ENCODE results near the gene ABLIM3. TPM values are rescaled to one million over a fixed set of nuclear protein-coding genes. Genes with fewer than 3 reads are reported as not detected.

ABLIM3 gene
- total RNA-seq, 3 donors from 2014 or later (not counting 1 experiment from before 2014, with no cell fraction given) = 0.41 to 2.4 (median 1.2) TPM

DNA sequence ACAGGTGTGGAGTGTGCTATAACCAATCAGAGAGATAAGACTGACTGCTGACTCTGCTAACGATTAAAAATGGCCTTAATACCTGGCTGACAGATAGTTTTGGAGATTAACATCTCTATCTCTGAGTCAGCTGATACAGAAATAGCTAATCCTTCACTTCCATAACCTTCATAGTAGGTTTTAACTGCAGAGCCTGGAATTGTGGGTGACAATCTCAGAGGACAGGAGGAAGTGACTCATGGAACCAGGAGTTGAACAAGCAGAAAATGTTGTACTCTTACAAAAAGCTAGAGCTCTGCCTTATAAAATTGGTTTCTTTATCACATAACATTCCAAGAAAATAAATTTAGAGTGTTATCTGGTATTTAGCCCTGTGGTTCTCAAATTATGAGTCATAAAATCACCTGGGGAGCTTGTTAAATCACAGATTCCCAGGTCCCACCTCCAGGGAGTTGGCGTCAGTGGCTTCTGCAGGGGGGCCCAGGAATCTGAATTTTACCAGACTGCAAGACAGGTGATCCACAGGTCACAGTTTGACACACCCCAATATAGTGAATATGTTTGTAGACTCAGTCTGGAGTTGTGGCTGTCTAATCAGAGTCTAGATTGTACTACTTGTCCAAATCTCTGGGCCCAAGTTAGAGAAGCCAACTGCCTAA, 86.0 kb downstream of the ABLIM3 start:
- Mint-ChIP-seq H3K27me3 (ENCODE audit: low read depth in 2 of 2) (peaks cover 7 to 16% of the 10 kb centered on the region in 2 donors), H3K4me1 (peaks cover 3 to 5% of the 10 kb centered on the region in 2 donors), H3K9me3 (no peaks in the 10 kb centered on the region), H3K36me3 (no peaks in the 10 kb centered on the region), H3K27ac (no peak overlapping the region), H3K4me3 (no peak overlapping the region)
- ATAC-seq (no peak), DNase-seq (no peak)
- TF ChIP-seq, protein P1, sequence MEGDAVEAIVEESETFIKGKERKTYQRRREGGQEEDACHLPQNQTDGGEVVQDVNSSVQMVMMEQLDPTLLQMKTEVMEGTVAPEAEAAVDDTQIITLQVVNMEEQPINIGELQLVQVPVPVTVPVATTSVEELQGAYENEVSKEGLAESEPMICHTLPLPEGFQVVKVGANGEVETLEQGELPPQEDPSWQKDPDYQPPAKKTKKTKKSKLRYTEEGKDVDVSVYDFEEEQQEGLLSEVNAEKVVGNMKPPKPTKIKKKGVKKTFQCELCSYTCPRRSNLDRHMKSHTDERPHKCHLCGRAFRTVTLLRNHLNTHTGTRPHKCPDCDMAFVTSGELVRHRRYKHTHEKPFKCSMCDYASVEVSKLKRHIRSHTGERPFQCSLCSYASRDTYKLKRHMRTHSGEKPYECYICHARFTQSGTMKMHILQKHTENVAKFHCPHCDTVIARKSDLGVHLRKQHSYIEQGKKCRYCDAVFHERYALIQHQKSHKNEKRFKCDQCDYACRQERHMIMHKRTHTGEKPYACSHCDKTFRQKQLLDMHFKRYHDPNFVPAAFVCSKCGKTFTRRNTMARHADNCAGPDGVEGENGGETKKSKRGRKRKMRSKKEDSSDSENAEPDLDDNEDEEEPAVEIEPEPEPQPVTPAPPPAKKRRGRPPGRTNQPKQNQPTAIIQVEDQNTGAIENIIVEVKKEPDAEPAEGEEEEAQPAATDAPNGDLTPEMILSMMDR (IDR thresholded peaks at IDR 0.05) = no peak
- Histone ChIP-seq H3K36me3 (ENCODE audit: control insufficient read depth, insufficient read depth, low read length) (no peaks in the 10 kb centered on the region), H3K9me3 (ENCODE audit: control insufficient read depth, insufficient read depth, low read length) (no peaks in the 10 kb centered on the region), H3K4me3 (ENCODE audit: low read length) (no peak overlapping the region), H3K27me3 (ENCODE audit: control insufficient read depth, insufficient read depth, low read length) (no peaks in the 10 kb centered on the region), H3K4me1 (ENCODE audit: control insufficient read depth, insufficient read depth, low read length) (no peaks in the 10 kb centered on the region), H3K27ac (ENCODE audit: low read length) (no peak overlapping the region)
- WGBS (ENCODE audit: insufficient coverage) = 92% methylated on average over 2 of the region's 2 CpGs
- intact Hi-C loops (cut with micrococcal nuclease) = no loop called here

DNA sequence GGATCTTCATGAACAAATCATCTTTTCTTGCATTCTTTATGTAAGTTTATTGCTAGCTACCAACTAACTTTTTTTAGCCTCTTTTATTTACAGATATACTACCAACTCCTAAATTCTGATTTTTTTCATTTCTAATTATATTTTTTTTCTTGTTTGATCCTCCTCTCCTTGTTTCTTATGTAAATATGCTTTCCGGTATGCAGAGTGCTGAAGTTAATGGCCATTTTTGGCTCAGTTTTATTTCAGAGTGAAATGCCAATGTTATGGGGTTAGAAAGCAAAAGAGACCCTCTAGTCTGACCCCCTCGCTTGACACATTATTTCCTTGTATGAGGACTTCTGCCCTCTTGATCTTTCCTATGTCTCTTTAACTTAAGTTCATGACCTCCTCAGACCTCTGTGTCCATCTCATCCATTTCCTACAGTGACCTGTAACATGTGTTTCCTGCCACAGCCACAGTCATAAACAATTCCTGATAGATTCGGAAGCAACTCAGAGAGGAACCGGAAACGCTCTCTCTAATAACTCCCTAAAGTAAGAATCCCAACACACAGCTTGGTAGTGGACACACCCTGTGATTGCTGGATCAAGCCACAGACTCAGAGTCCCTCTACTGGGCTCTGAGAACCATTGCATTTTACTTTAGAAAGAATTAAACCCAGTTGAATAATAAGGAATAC, 87.5 kb downstream of the ABLIM3 start:
- 39% methylated on average over 5 of the region's 5 CpGs for WGBS (ENCODE audit: insufficient coverage)
- Histone ChIP-seq H3K9me3 (ENCODE audit: control insufficient read depth, insufficient read depth, low read length) (no peaks in the 10 kb centered on the region), H3K4me3 (ENCODE audit: low read length) (no peak overlapping the region), H3K4me1 (ENCODE audit: control insufficient read depth, insufficient read depth, low read length) (no peaks in the 10 kb centered on the region), H3K27ac (ENCODE audit: low read length) (no peak overlapping the region), H3K27me3 (ENCODE audit: control insufficient read depth, insufficient read depth, low read length) (no peaks in the 10 kb centered on the region), H3K36me3 (ENCODE audit: control insufficient read depth, insufficient read depth, low read length) (no peaks in the 10 kb centered on the region)
- intact Hi-C loops (cut with micrococcal nuclease) = no loop called here
- Mint-ChIP-seq H3K4me1 (peaks cover 3 to 5% of the 10 kb centered on the region in 2 donors), H3K27ac (no peak overlapping the region), H3K27me3 (ENCODE audit: low read depth in 2 of 2) (peaks cover 11 to 14% of the 10 kb centered on the region in 2 donors), H3K36me3 (no peaks in the 10 kb centered on the region), H3K4me3 (no peak overlapping the region), H3K9me3 (no peaks in the 10 kb centered on the region)
- TF ChIP-seq, protein P1 (IDR thresholded peaks at IDR 0.05) = no peak
- no peak for ATAC-seq
- no peak for DNase-seq

DNA sequence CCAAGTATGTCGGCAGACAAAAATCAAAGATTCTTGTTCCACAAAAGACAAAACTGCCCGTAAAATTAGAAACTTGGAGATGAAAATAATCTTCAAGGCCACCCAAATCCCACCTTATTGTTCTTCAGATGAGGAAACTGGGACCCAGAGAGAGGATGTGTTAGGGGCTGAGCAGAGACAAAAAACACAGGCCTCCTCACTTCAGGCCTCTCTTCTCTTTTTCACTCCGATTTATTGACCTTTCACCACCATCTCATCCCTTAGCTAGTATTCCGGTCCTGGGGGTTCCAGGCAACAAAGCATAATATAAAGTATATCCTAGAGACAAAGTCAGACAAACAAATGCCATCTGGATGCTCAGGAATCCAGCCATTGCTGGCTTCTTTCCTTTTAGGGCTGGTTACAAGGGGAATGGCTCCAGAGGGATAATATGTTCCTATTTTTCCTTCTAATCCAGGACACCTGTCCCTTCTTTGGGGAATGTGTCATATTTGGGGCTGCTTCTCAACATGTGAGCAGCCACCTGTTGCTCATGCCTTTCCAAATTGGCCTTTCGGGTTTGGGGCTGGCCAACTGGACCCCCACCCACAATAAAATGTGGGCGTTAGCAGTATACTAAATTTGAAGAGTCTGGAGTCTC, 88.1 kb downstream of the ABLIM3 start:
- H3K9me3 ChIP-seq (ENCODE audit: control insufficient read depth, insufficient read depth, low read length) = no peaks in the 10 kb centered on the region
- Mint-ChIP-seq H3K36me3 (no peaks in the 10 kb centered on the region), H3K4me1 (peaks cover 3 to 5% of the 10 kb centered on the region in 2 donors), H3K4me3 (no peak overlapping the region), H3K27me3 (ENCODE audit: low read depth in 2 of 2) (peaks cover 11 to 14% of the 10 kb centered on the region in 2 donors), H3K9me3 (no peaks in the 10 kb centered on the region), H3K27ac (no peak overlapping the region)
- H3K27ac ChIP-seq (ENCODE audit: low read length) = no peak overlapping the region
- no peak overlapping the region for H3K4me3 ChIP-seq (ENCODE audit: low read length)
- no peak for DNase-seq
- TF ChIP-seq, protein P1 (IDR thresholded peaks at IDR 0.05) = no peak
- ATAC-seq = no peak
- WGBS (ENCODE audit: insufficient coverage) = 97% methylated on average over 4 of the region's 6 CpGs
- H3K4me1 ChIP-seq (ENCODE audit: control insufficient read depth, insufficient read depth, low read length) = no peaks in the 10 kb centered on the region
- no peaks in the 10 kb centered on the region for H3K27me3 ChIP-seq (ENCODE audit: control insufficient read depth, insufficient read depth, low read length)
- intact Hi-C loops (cut with micrococcal nuclease) = no loop called here
- no peaks in the 10 kb centered on the region for H3K36me3 ChIP-seq (ENCODE audit: control insufficient read depth, insufficient read depth, low read length)

All from natural killer cell (primary cell).